Transverse colon (tissue), 3 donors: Measurements from ENCODE around the gene COL4A6.

ENCODE experiments used
- CTCF ChIP-seq, 5 experiments: fragments of 200-600 bp in 3 of 5; fragments of 450-650 bp in 2 of 5; sonication (generic) in 3 of 5; IDR thresholded peaks; 1 replicate in 2 of 5; 2 replicates in 3 of 5; pipeline ENCODE4 v1.5.1; 2016 to 2017; ENCODE audit warnings: antibody characterized with exemption in 5 of 5, inconsistent platforms in 3 of 5, mild to moderate bottlenecking in 2 of 5, moderate library complexity in 1 of 5
- EP300 ChIP-seq: sonication (generic); formaldehyde crosslinking; IDR thresholded peaks from one replicate; pipeline ENCODE4 v1.6.1; 2017; ENCODE audit warnings: antibody characterized with exemption, low read depth
- POLR2A ChIP-seq: fragments of 450-650 bp; IDR thresholded peaks from one replicate; pipeline ENCODE4 v1.6.1; 2016; ENCODE audit warnings: antibody characterized with exemption, mild to moderate bottlenecking, moderate library complexity

DNA sequence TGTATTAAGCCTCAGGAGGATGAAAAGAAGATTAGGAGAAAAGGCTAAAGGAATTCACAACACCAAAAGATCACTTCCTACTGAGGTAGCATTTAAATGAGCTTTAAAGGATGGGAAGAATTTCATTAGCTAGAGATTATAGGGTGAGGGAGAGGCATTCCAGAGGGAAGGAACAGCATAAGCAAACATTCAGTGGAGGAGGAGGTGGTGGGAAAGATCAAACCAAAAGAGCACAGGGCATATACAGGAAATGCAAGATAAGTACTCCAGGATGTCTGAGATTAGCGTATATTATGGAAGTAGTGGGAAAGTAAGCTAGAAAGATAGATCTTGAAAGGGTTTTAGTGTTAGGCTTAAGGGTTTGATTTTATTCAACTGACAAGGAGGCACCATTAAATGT is 84.8 kb downstream of the COL4A6 start:
- no peak for TF ChIP-seq CTCF (IDR thresholded peaks at IDR 0.05)
- TF ChIP-seq EP300 = no peak
- no peak for TF ChIP-seq POLR2A
